AG09309 (cell line): ENCODE data around the gene CXCR4.

Experiments used
- DNase-seq: peaks from one replicate; pipeline ENCODE4 v3.0.0-alpha.2; 2010; ENCODE audit warnings: low read depth
- H3K4me3 ChIP-seq: 2 replicates; pipeline ENCODE4 v1.5.1; 2011; ENCODE audit warnings: mild to moderate bottlenecking, low read depth, low read length, moderate library complexity; ENCODE audit not compliant: control insufficient read depth
- CTCF ChIP-seq: IDR thresholded peaks from 2 replicates; pipeline ENCODE4 v1.5.1; 2011; ENCODE audit warnings: mild to moderate bottlenecking, low read depth, low read length, inconsistent platforms; ENCODE audit not compliant: insufficient read depth, control insufficient read depth; ENCODE audit errors: missing control alignments

Gene CXCR4

GRCh38 chr2:136116813-136117390 lies 1.0 kb downstream of the CXCR4 start:
- DNase-seq = no peak
- no peak for TF ChIP-seq CTCF
- no peak overlapping the region for H3K4me3 ChIP-seq

DNA sequence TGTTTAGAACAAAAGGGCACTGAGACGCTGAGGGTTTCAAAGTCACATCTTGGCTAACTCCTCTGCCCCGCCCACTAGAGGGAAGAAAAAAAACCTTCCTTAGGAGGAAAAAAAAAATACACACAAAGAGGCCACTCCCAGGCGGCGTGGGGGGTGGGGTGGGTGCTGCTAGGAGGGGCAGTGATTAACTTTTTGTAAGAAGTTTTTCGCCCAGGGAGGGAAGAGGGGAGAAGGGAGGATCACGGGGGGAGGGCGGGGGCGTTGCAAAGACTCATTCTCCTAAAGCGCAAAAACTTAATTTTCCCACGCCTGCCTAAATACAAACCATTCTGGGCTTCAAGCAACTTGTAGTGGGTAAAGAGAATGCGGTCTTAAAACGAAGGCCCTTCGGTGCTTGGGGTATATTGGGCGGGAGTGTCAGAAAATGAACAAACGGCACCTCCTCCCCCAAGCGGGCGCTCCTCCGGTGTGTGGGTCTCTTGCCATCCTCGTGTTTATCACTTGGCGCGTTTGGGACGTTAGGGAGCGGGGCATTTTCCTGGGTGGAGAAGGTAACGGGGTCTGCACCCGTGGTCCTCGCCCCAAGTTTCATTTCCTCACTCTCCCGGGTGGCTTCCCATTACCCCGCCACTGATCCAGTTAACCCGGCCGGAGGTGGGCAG lies 1.7 kb downstream of the CXCR4 start:
- H3K4me3 ChIP-seq = no peak overlapping the region
- TF ChIP-seq CTCF = no peak
- no peak for DNase-seq

- TF ChIP-seq CTCF = no peak
- no peak for DNase-seq
These were observed 2.7 kb downstream of the CXCR4 start for GRCh38 chr2:136115183-136115761.

DNA sequence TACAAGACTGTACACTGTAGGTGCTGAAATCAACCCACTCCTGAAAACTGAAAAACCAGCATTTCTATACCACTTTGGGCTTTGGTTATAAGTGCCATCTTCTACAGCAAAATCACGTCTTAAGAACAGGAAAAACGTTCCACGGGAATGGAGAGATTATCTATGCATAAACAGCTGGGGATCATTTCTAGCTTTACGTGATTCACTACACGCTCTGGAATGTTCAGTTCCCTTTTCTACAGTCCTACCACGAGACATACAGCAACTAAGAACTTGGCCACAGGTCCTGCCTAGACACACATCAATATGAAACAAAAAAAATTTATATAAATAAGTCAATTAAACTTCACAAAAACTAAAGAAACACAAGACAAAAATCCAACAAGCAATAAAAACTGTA lies 3.6 kb downstream of the CXCR4 start:
- no peak for DNase-seq
- no peak overlapping the region for H3K4me3 ChIP-seq
- TF ChIP-seq CTCF = no peak

More at GRCh38 chr2:136115183-136115761, 2.7 kb downstream of the CXCR4 start:
- H3K4me3 ChIP-seq = no peak overlapping the region

GRCh38 chr2:136113209-136113971 lies 4.6 kb downstream of the CXCR4 start:
- no peak for DNase-seq
- TF ChIP-seq CTCF = no peak
- H3K4me3 ChIP-seq = no peak overlapping the region

DNA sequence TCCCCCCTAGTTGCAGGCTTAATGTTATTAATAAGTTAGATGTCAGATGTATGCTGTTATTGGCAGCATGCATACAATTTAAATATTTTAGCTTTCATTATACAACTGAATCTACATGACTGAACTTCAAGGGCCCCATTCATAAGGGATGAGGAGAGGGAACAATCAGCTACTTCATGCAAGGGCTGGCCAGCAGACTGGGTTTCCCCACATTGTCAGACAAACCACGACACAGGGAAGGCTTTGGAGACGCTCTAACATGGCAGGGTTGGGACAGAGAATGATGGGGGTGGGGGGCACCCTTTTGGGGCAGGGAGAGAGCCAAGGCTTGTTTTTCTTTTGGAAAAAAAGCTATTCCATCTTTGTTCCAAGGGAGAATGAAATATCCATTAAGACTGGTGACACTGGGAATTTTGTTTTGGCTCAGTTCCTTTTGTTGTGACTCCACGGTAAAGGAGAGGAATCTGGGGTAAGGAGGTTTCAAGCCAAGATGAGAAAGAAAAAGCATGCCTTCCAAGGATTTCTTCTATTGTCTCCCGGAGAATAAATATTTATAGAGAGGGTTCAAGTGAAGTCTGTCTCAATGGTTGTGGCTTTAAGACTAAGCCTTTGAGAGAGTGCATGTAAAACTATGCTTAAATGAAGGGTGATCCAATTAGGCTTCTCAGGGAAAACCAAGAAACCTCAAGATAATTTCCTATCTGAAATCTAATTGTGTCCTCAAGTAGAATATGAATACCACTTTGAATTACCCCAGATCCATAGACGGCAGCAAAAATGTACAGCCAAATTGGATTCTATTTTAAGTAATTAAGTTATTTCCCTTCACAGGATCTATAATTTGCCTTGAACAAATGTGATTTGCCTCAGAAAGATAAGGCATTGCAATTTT lies 5.4 kb downstream of the CXCR4 start:
- no peak for TF ChIP-seq CTCF
- no peak overlapping the region for H3K4me3 ChIP-seq
- no peak for DNase-seq
